Gastrocnemius medialis (tissue), 4 donors: ENCODE measurements around the gene RIOK2. TPM values are rescaled to one million over a fixed set of nuclear protein-coding genes. Genes with fewer than 3 reads are reported as not detected.
"Not testable (repeated sequence)": the region's sequence is repeated elsewhere in the genome, so short reads cannot be mapped to it uniquely, and the experiment has no call there.

Experiments
- ATAC-seq, 2 donors: fragments of 150-250 bp; one replicate each; pipeline ENCODE4 v1.9.1; 2016
- DNase-seq, 2 donors: peaks; one replicate each; pipeline ENCODE4 v3.0.0-alpha.2; 2019
- H3K27ac ChIP-seq, 4 donors: fragments of 200-600 bp; sonication (generic); 1 replicate in 1 of 4; 2 replicates in 3 of 4; pipeline ENCODE4 v1.5.1; 2016 to 2018; ENCODE audit warnings: mild to moderate bottlenecking in 2 of 4, moderate library complexity in 1 of 4
- H3K27me3 ChIP-seq, 3 donors: fragments of 200-600 bp; sonication (generic) in 2 of 3; 1 replicate in 1 of 3; 2 replicates in 2 of 3; pipeline versions ENCODE4 v1.5.1 to v1.6.0; 2016 to 2019; ENCODE audit warnings: mild to moderate bottlenecking in 1 of 3, moderate library complexity in 1 of 3
- H3K36me3 ChIP-seq, 2 donors: fragments of 200-600 bp; sonication (generic) in 1 of 2; one replicate each; pipeline ENCODE4 v1.5.1; 2017 to 2018
- H3K4me1 ChIP-seq, 2 donors: fragments of 200-600 bp; sonication (generic) in 1 of 2; one replicate each; pipeline ENCODE4 v1.5.1; 2016 to 2017; ENCODE audit warnings: mild to moderate bottlenecking in 2 of 2
- H3K4me3 ChIP-seq, 4 donors: fragments of 200-600 bp; sonication (generic) in 3 of 4; 1 replicate in 1 of 4; 2 replicates in 3 of 4; pipeline ENCODE4 v1.5.1; 2016 to 2019; ENCODE audit warnings: mild to moderate bottlenecking in 2 of 4
- H3K9me3 ChIP-seq, 3 donors: fragments of 200-600 bp; sonication (generic) in 2 of 3; 1 replicate in 1 of 3; 2 replicates in 2 of 3; pipeline ENCODE4 v1.5.1; 2016 to 2019
- CTCF ChIP-seq, 5 experiments: fragments of 450-650 bp in 3 of 5; fragments of 200-600 bp in 2 of 5; sonication (generic) in 2 of 5; IDR thresholded peaks in 4 of 5; conservative IDR thresholded peaks in 1 of 5; 1 replicate in 4 of 5; 2 replicates in 1 of 5; pipeline ENCODE4 v1.5.1; 2016 to 2019; ENCODE audit warnings: antibody characterized with exemption in 5 of 5, mild to moderate bottlenecking in 3 of 5, moderate library complexity in 3 of 5
- POLR2A ChIP-seq, 2 donors: fragments of 450-650 bp; IDR thresholded peaks; one replicate each; pipeline ENCODE4 v1.6.1; 2017; ENCODE audit warnings: antibody characterized with exemption in 2 of 2, mild to moderate bottlenecking in 2 of 2, moderate library complexity in 2 of 2
- in situ Hi-C, 4 donors: fragments of 200-750 bp; cut with MboI; loops; one replicate each; pipeline versions ENCODE4 v1.15.0 to v1.8.0; 2017; ENCODE audit warnings: low sequenced_read_pairs in 4 of 4
- intact Hi-C: fragments of 100-400 bp; cut with DNase I; formaldehyde crosslinking; loops from one replicate; pipeline ENCODE4 v1.15.1; 2023; ENCODE audit warnings: low total_unique reads
- total RNA-seq, 4 donors: library from RNA; depleted of rRNA; stranded (reverse); fragments of >200 nt; gene quantifications; one replicate each; pipeline versions ENCODE4 v1.1.0 to v1.2.3, GENCODE V29; 2016

RIOK2 gene
- total RNA-seq, 4 donors from 2014 or later, result 9.8 to 34.4 (median 17.3) TPM

GRCh38 chr5:97182571-97183099 lies 412 bp downstream of the RIOK2 start:
- Histone ChIP-seq H3K27me3 (no peaks in the 10 kb centered on the region), H3K27ac (peak overlapping the region; percentile 84 to 92 (median 88)), H3K36me3 (peaks cover 0 to 20% of the 10 kb centered on the region in 2 donors), H3K4me1 (peaks cover 11 to 21% of the 10 kb centered on the region in 2 donors), H3K9me3 (no peaks in the 10 kb centered on the region), H3K4me3 (peak overlapping the region; percentile 65 to 96 (median 82))
- in situ Hi-C loops (loop anchor here in 1 of 4 donors (25.0 kb wide), 1 partner anchor 1580 kb away; the partner anchor contains the start of gene RGMB), intact Hi-C loops (loop anchor here (2.0 to 10.0 kb wide), 2 partner anchors 1590 to 1628 kb away; partner anchors contain the start of genes ARSK, RGMB and SKIC3)
- ATAC-seq, result no peak
- no peak for DNase-seq
- TF ChIP-seq CTCF (IDR thresholded peaks at IDR 0.05 in 4 of 5, conservative IDR thresholded peaks at IDR 0.05 in 1 of 5) (no peak), POLR2A (IDR thresholded peaks at IDR 0.05) (no peak)

- H3K27ac ChIP-seq, result peak overlapping the region; percentile 84 to 92 (median 88)
- intact Hi-C loops, result loop anchor here (2.0 to 10.0 kb wide), 2 partner anchors 1591 to 1627 kb away; partner anchors contain the start of genes ARSK, RGMB and SKIC3
- H3K4me1 ChIP-seq, result peaks cover 11 to 21% of the 10 kb centered on the region in 2 donors
- no peaks in the 10 kb centered on the region for H3K9me3 ChIP-seq
- in situ Hi-C loops, result loop anchor here in 1 of 4 donors (25.0 kb wide), 1 partner anchor 1580 kb away; the partner anchor contains the start of gene RGMB
- ATAC-seq (no peak), DNase-seq (no peak)
- TF ChIP-seq POLR2A (IDR thresholded peaks at IDR 0.05), result no peak
- no peak for TF ChIP-seq CTCF (IDR thresholded peaks at IDR 0.05 in 4 of 5, conservative IDR thresholded peaks at IDR 0.05 in 1 of 5)
- no peaks in the 10 kb centered on the region for H3K27me3 ChIP-seq
- H3K4me3 ChIP-seq, result peak overlapping the region; percentile 65 to 96 (median 82)
- peaks cover 0 to 26% of the 10 kb centered on the region in 2 donors for H3K36me3 ChIP-seq
Measured at GRCh38 chr5:97181856-97182545, 1.0 kb downstream of the RIOK2 start.

DNA sequence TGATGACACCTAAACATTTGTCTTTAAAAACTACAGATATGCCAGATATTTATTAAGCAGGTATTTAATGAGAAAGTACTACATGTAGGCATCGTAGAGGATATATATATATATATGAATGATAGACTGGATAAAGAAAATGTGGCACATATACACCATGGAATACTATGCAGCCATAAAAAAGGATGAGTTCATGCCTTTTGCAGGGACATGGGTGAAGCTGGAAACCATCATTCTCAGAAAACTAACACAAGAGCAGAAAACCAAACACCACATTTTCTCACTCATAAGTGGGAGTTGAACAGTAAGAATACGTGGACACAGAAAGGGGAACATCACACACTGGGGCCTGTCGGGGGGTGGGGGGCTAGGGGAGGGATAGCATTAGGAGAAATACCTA lies 3.6 kb downstream of the RIOK2 start:
- H3K27me3 ChIP-seq, H3K4me3 ChIP-seq, H3K9me3 ChIP-seq, H3K27ac ChIP-seq, DNase-seq, intact Hi-C loops, ATAC-seq: not testable (repeated sequence)
- Histone ChIP-seq H3K36me3 (peaks cover 0 to 51% of the 10 kb centered on the region in 2 donors), H3K4me1 (peaks cover 11 to 20% of the 10 kb centered on the region in 2 donors)
- in situ Hi-C loops, result loop anchor here in 1 of 4 donors (25.0 kb wide), 1 partner anchor 1583 kb away; the partner anchor contains the start of gene RGMB

GRCh38 chr5:97172227-97172626 lies 10.8 kb downstream of the RIOK2 start:
- no peaks in the 10 kb centered on the region for H3K27me3 ChIP-seq
- no peak for TF ChIP-seq CTCF (IDR thresholded peaks at IDR 0.05 in 4 of 5, conservative IDR thresholded peaks at IDR 0.05 in 1 of 5)
- no peak for TF ChIP-seq POLR2A (IDR thresholded peaks at IDR 0.05)
- no peak overlapping the region for H3K27ac ChIP-seq
- H3K9me3 ChIP-seq, result no peaks in the 10 kb centered on the region
- DNase-seq (no peak), ATAC-seq (no peak)
- in situ Hi-C loops, result loop anchor here (25.0 kb wide), 4 partner anchors 185 to 560 kb away; no protein-coding TSS in a partner anchor
- H3K36me3 ChIP-seq, result peaks cover 7 to 75% of the 10 kb centered on the region in 2 donors
- H3K4me1 ChIP-seq, result no peaks in the 10 kb centered on the region
- no peak overlapping the region for H3K4me3 ChIP-seq
- intact Hi-C loops, result no loop called here

- intact Hi-C loops, result no loop called here
Measured at GRCh38 chr5:97171703-97172102, 11.3 kb downstream of the RIOK2 start.

More at GRCh38 chr5:97171703-97172102, 11.3 kb downstream of the RIOK2 start:
- H3K36me3 ChIP-seq, result peaks cover 7 to 75% of the 10 kb centered on the region in 2 donors
- ATAC-seq, result no peak
- no peak overlapping the region for H3K27ac ChIP-seq
- H3K4me1 ChIP-seq, result no peaks in the 10 kb centered on the region
- H3K4me3 ChIP-seq, result no peak overlapping the region
- TF ChIP-seq POLR2A (IDR thresholded peaks at IDR 0.05), result no peak
- no peak for TF ChIP-seq CTCF (IDR thresholded peaks at IDR 0.05 in 4 of 5, conservative IDR thresholded peaks at IDR 0.05 in 1 of 5)
- no peaks in the 10 kb centered on the region for H3K27me3 ChIP-seq
- no peak for DNase-seq
- in situ Hi-C loops, result loop anchor here (25.0 kb wide), 4 partner anchors 184 to 559 kb away; no protein-coding TSS in a partner anchor
- H3K9me3 ChIP-seq, result no peaks in the 10 kb centered on the region
